GM12873 (cell line): ENCODE results near the gene ZFP3.

Experiments used
- TF ChIP-seq, protein P1 (sequence below): IDR thresholded peaks from 2 replicates; pipeline ENCODE4 v1.5.1; 2012; ENCODE audit warnings: low read depth, mild to moderate bottlenecking, moderate library complexity, low read length, control low read depth; ENCODE audit not compliant: insufficient read depth; ENCODE audit errors: missing control alignments

Gene ZFP3

DNA sequence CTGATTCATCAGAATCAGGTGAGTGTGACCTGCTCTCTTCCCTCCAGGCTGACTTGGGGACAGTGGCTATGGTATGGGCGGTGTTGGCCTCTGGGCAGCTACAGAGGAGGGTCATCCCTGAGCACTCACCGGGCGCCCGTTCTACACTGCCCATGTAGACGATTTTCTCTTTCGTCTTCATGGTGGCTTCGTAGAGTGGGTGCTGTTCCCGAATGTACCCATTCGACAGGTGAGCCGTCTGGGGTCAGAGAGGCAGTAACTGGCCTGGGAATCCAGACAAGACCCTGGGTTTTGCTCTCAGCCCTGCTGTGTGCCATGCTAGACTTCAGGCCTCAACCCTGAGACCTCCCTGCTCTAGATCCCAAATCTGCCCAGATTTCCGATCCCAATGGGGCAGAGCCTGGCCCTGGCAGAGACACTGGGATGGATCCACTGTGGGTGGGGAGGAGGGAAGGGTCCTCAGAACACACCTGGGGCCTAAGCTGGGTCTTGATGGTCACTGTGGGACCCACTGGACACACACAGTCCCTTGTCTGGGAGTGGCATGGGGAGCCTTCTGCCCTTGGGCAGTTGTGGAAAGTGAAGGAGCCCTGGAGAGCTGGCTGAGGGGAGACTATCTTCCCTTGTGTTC is 50.8 kb downstream of the ZFP3 start:
- TF ChIP-seq, protein P1, sequence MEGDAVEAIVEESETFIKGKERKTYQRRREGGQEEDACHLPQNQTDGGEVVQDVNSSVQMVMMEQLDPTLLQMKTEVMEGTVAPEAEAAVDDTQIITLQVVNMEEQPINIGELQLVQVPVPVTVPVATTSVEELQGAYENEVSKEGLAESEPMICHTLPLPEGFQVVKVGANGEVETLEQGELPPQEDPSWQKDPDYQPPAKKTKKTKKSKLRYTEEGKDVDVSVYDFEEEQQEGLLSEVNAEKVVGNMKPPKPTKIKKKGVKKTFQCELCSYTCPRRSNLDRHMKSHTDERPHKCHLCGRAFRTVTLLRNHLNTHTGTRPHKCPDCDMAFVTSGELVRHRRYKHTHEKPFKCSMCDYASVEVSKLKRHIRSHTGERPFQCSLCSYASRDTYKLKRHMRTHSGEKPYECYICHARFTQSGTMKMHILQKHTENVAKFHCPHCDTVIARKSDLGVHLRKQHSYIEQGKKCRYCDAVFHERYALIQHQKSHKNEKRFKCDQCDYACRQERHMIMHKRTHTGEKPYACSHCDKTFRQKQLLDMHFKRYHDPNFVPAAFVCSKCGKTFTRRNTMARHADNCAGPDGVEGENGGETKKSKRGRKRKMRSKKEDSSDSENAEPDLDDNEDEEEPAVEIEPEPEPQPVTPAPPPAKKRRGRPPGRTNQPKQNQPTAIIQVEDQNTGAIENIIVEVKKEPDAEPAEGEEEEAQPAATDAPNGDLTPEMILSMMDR: no peak

DNA sequence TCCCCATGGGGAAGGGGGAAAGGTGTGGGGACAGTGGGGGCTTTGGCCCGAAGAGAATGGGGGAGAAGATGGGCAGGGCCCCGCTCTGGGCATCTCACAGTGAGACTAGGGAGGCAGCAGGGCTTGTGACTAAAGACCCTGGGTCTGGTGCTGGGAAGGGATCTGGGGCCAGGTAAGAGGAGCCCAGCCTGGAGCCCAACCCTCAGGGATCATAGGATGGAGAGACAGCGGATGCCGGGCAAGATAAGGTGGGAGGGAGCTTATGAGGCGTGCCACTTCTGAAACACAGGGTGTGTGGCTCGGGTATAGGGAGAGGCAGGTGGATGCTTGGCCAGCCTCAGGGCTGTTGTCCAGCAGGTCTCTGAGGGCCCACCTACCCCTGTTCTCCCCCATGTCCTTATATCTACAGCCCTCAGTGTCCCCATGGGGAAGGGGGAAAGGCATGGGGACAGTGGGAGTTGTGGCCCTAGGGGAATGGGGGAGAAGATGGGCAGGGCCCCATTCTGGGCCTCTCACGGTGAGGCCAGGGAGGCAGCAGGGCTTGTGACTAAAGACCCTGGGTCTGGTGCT is 53.0 kb downstream of the ZFP3 start:
- TF ChIP-seq, protein P1: no peak

GRCh38 chr17:5133311-5133710 is 55.0 kb downstream of the ZFP3 start:
- TF ChIP-seq, protein P1: no peak

- TF ChIP-seq, protein P1: no peak
Observed at GRCh38 chr17:5135726-5136579, 57.7 kb downstream of the ZFP3 start.

DNA sequence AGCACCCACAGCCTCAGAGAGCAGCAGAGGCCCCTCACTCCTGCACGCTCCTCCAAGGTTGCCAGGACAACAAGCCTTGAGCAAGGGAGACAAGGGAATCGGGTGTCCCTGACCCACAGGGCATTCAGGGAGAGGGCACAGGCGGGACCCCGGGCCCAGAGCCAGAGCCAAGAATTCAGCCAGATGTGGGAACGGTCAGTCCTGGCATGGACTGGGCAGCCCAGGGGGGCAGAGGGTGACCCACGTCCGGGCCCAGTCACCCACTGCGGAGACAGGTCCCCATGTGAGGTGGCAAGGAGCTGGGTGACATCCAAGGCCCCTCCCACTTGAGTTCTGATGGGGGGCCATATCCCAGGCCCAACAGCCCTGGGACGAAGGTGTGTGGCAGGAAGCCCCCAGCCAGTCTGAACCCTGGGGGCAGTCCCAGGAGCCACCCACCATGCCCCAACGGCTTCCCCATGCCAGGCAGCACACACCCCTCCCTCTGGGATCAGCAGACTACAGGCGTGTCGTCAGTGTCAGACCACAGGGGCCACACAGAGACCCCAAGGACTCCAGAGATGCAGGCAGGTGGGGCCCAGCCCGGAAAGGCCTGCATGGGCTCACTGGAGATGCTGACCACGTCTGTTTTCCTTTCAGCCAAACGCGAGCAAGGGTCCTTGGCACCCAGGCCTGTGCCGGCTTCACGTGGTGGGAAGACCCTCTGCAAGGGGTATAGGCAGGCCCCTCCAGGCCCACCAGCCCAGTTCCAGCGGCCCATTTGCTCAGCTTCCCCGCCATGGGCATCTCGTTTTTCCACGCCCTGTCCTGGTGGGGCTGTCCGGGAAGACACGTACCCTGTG is 60.6 kb downstream of the ZFP3 start:
- TF ChIP-seq, protein P1: no peak

DNA sequence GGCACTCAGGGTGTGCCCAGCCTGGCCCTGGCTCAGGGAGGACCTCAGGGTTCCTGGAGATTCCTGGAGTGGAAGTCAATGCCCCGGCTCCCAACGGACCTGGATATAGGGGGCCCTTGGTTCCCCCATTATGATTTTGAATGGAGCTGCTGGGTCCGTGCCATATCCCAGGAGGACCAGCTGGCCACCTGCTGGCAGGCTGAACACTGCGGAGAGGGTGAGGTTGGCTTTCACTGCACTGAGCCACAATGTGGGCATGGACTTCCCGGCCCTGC is 61.1 kb downstream of the ZFP3 start:
- TF ChIP-seq, protein P1: no peak
